Muscle of leg (tissue), 11 donors: ENCODE results near the gene TSPAN9. TPM values are rescaled to one million over a fixed set of nuclear protein-coding genes. Genes with fewer than 3 reads are reported as not detected.

ENCODE experiments used
- DNase-seq: peaks from one replicate; pipeline ENCODE4 v3.0.0; 2013
- H3K27ac ChIP-seq: one replicate; pipeline ENCODE4 v1.5.1; 2013; ENCODE audit warnings: mild to moderate bottlenecking, low read length, control low read depth
- H3K27me3 ChIP-seq: one replicate; pipeline ENCODE4 v1.6.1; 2013; ENCODE audit warnings: low read length; ENCODE audit not compliant: control insufficient read depth, insufficient read depth
- H3K36me3 ChIP-seq: one replicate; pipeline ENCODE4 v1.6.1; 2013; ENCODE audit warnings: low read length; ENCODE audit not compliant: control insufficient read depth, insufficient read depth
- H3K4me1 ChIP-seq: one replicate; pipeline ENCODE4 v1.6.1; 2013; ENCODE audit warnings: low read length; ENCODE audit not compliant: control insufficient read depth, insufficient read depth
- H3K4me3 ChIP-seq: one replicate; pipeline ENCODE4 v1.5.1; 2013; ENCODE audit warnings: low read length, control low read depth
- H3K9me3 ChIP-seq: replicated peaks from 2 replicates; pipeline ENCODE4 v1.6.1; 2013; ENCODE audit warnings: low read depth, low read length; ENCODE audit not compliant: control insufficient read depth
- WGBS: methylation state at CpG from one replicate; pipeline ENCODE4 v1.1.5; 2013; ENCODE audit warnings: missing lambda C conversion rate; ENCODE audit not compliant: insufficient coverage; 5-methylcytosine and 5-hydroxymethylcytosine counted together
- polyA plus RNA-seq, 8 donors: library from polyadenylated mRNA; unstranded; fragments of 120-200 nt; gene quantifications; one replicate each; pipeline versions ENCODE4 v1.2.1 to v1.2.3, GENCODE V29; 2013; ENCODE audit warnings: inconsistent platforms in 1 of 8, low replicate concordance in 1 of 8; ENCODE audit not compliant: insufficient read length in 8 of 8, insufficient read depth in 1 of 8
- total RNA-seq: library from RNA; stranded (reverse); fragments of 120-200 nt; gene quantifications from one replicate; pipeline ENCODE4 v1.2.4, GENCODE V29; 2013

TSPAN9 gene
- total and polyA plus RNA-seq, 9 donors, result 56.6 to 142 (median 116) TPM

- Histone ChIP-seq H3K27me3 (peaks cover 28% of the 10 kb centered on the region), H3K4me3 (no peak overlapping the region), H3K9me3 (no peaks in the 10 kb centered on the region), H3K36me3 (no peaks in the 10 kb centered on the region), H3K4me1 (peaks cover 41% of the 10 kb centered on the region), H3K27ac (no peak overlapping the region)
- DNase-seq, result no peak
- 49% methylated on average over 17 of the region's 17 CpGs for WGBS
Observed at GRCh38 chr12:3298603-3299002, 221.4 kb downstream of the TSPAN9 start.

GRCh38 chr12:3299929-3300832 is 223.0 kb downstream of the TSPAN9 start:
- Histone ChIP-seq H3K4me3 (no peak overlapping the region), H3K36me3 (no peaks in the 10 kb centered on the region), H3K27me3 (peaks cover 28% of the 10 kb centered on the region), H3K4me1 (peaks cover 38% of the 10 kb centered on the region), H3K9me3 (no peaks in the 10 kb centered on the region), H3K27ac (peak overlapping the region; percentile 23)
- peak; percentile 95 for DNase-seq
- 4% methylated on average over 32 of the region's 32 CpGs for WGBS

GRCh38 chr12:3300833-3301401 is 223.7 kb downstream of the TSPAN9 start:
- Histone ChIP-seq H3K4me3 (no peak overlapping the region), H3K27ac (no peak overlapping the region), H3K4me1 (peaks cover 31% of the 10 kb centered on the region), H3K27me3 (peaks cover 31% of the 10 kb centered on the region), H3K9me3 (no peaks in the 10 kb centered on the region), H3K36me3 (no peaks in the 10 kb centered on the region)
- DNase-seq, result no peak
- WGBS, result 66% methylated on average over 8 of the region's 10 CpGs

GRCh38 chr12:3302401-3303041 is 225.3 kb downstream of the TSPAN9 start:
- Histone ChIP-seq H3K36me3 (no peaks in the 10 kb centered on the region), H3K9me3 (no peaks in the 10 kb centered on the region), H3K27ac (no peak overlapping the region), H3K4me3 (no peak overlapping the region), H3K27me3 (peaks cover 27% of the 10 kb centered on the region), H3K4me1 (peaks cover 36% of the 10 kb centered on the region)
- no peak for DNase-seq
- WGBS, result 94% methylated on average over 13 of the region's 16 CpGs

- WGBS, result 38% methylated on average over 13 of the region's 18 CpGs
- no peak for DNase-seq
- peaks cover 25% of the 10 kb centered on the region for H3K27me3 ChIP-seq
Observed at GRCh38 chr12:3303410-3304136, 226.4 kb downstream of the TSPAN9 start.

GRCh38 chr12:3304436-3305165 is 227.4 kb downstream of the TSPAN9 start:
- H3K4me1 ChIP-seq, result peaks cover 41% of the 10 kb centered on the region
- no peak for DNase-seq
- WGBS, result 74% methylated on average over 30 of the region's 30 CpGs
- H3K27ac ChIP-seq, result no peak overlapping the region
- peaks cover 16% of the 10 kb centered on the region for H3K27me3 ChIP-seq
- no peaks in the 10 kb centered on the region for H3K36me3 ChIP-seq
- no peak overlapping the region for H3K4me3 ChIP-seq
- no peaks in the 10 kb centered on the region for H3K9me3 ChIP-seq

More at GRCh38 chr12:3303410-3304136, 226.4 kb downstream of the TSPAN9 start:
- Histone ChIP-seq H3K4me1 (peaks cover 42% of the 10 kb centered on the region), H3K36me3 (no peaks in the 10 kb centered on the region), H3K4me3 (no peak overlapping the region), H3K27ac (no peak overlapping the region), H3K9me3 (no peaks in the 10 kb centered on the region)

- Histone ChIP-seq H3K27ac (no peak overlapping the region), H3K27me3 (peaks cover 16% of the 10 kb centered on the region), H3K4me3 (no peak overlapping the region), H3K4me1 (peaks cover 33% of the 10 kb centered on the region), H3K9me3 (no peaks in the 10 kb centered on the region), H3K36me3 (no peaks in the 10 kb centered on the region)
- DNase-seq, result no peak
- 90% methylated on average over 12 of the region's 12 CpGs for WGBS
Observed at GRCh38 chr12:3305464-3305863, 228.3 kb downstream of the TSPAN9 start.

- H3K27me3 ChIP-seq, result peaks cover 16% of the 10 kb centered on the region
- DNase-seq, result no peak
- no peaks in the 10 kb centered on the region for H3K36me3 ChIP-seq
- WGBS, result 94% methylated on average over 12 of the region's 19 CpGs
- no peaks in the 10 kb centered on the region for H3K9me3 ChIP-seq
- peaks cover 35% of the 10 kb centered on the region for H3K4me1 ChIP-seq
- no peak overlapping the region for H3K27ac ChIP-seq
- no peak overlapping the region for H3K4me3 ChIP-seq
Observed at GRCh38 chr12:3305904-3306619, 228.9 kb downstream of the TSPAN9 start.

GRCh38 chr12:3307389-3307788 is 230.2 kb downstream of the TSPAN9 start:
- Histone ChIP-seq H3K36me3 (no peaks in the 10 kb centered on the region), H3K27me3 (peaks cover 19% of the 10 kb centered on the region), H3K4me3 (no peak overlapping the region), H3K27ac (no peak overlapping the region), H3K4me1 (peaks cover 48% of the 10 kb centered on the region), H3K9me3 (no peaks in the 10 kb centered on the region)
- DNase-seq, result peak; percentile 78
- no CpG with 5 or more reads among the region's 8 CpGs for WGBS
